Measurements from ENCODE around the gene ABCF2.

ABCF2 gene

DNA sequence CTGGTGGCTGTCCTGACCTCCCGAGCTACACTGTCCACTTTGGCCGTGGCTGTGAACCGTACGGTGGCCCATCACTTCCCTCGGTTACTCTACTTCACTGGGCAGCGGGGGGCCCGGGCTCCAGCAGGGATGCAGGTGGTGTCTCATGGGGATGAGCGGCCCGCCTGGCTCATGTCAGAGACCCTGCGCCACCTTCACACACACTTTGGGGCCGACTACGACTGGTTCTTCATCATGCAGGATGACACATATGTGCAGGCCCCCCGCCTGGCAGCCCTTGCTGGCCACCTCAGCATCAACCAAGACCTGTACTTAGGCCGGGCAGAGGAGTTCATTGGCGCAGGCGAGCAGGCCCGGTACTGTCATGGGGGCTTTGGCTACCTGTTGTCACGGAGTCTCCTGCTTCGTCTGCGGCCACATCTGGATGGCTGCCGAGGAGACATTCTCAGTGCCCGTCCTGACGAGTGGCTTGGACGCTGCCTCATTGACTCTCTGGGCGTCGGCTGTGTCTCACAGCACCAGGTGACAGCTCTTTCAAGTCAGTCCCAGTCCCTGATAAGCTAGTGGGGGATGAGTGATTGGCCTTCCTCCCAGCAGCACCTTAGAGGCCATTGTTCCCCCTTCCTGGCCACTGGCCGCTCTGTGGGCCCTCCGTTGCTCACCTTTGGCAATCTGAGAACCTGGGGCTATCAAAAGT lies 8.2 kb upstream of the ABCF2 start:
- no peaks in the 10 kb centered on the region for H3K27me3 ChIP-seq (ENCODE audit: control insufficient read depth, insufficient read depth, low read length)
- no CpG with 5 or more reads among the region's 28 CpGs for WGBS (ENCODE audit: insufficient coverage, insufficient read length)
- H3K27ac ChIP-seq (ENCODE audit: low read length), result no peak overlapping the region
- H3K9me3 ChIP-seq (ENCODE audit: control insufficient read depth, insufficient read depth, low read length), result no peaks in the 10 kb centered on the region
- H3K4me3 ChIP-seq (ENCODE audit: low read length), result no peak overlapping the region
- no peak for DNase-seq (ENCODE audit: low read depth, low spot score)
- H3K4me1 ChIP-seq (ENCODE audit: control insufficient read depth, insufficient read depth, low read length), result 0 out of 2 replicates have a peak, but pooled peaks cover 2% of the 10 kb centered on the region
- H3K36me3 ChIP-seq (ENCODE audit: control insufficient read depth, insufficient read depth, low read length), result peaks cover 19% of the 10 kb centered on the region

DNA sequence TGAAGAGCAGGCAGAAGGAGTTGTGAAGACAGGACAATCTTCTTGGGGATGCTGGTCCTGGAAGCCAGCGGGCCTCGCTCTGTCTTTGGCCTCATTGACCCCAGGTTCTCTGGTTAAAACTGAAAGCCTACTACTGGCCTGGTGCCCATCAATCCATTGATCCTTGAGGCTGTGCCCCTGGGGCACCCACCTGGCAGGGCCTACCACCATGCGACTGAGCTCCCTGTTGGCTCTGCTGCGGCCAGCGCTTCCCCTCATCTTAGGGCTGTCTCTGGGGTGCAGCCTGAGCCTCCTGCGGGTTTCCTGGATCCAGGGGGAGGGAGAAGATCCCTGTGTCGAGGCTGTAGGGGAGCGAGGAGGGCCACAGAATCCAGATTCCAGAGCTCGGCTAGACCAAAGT lies 6.8 kb upstream of the ABCF2 start:
- no peak overlapping the region for H3K27ac ChIP-seq (ENCODE audit: low read length)
- no peaks in the 10 kb centered on the region for H3K27me3 ChIP-seq (ENCODE audit: control insufficient read depth, insufficient read depth, low read length)
- H3K4me1 ChIP-seq (ENCODE audit: control insufficient read depth, insufficient read depth, low read length), result 0 out of 2 replicates have a peak, but pooled peaks cover 2% of the 10 kb centered on the region
- peaks cover 19% of the 10 kb centered on the region for H3K36me3 ChIP-seq (ENCODE audit: control insufficient read depth, insufficient read depth, low read length)
- H3K4me3 ChIP-seq (ENCODE audit: low read length), result no peak overlapping the region
- DNase-seq (ENCODE audit: low read depth, low spot score), result no peak
- WGBS (ENCODE audit: insufficient coverage, insufficient read length), result no CpG with 5 or more reads among the region's 9 CpGs
- H3K9me3 ChIP-seq (ENCODE audit: control insufficient read depth, insufficient read depth, low read length), result no peaks in the 10 kb centered on the region

DNA sequence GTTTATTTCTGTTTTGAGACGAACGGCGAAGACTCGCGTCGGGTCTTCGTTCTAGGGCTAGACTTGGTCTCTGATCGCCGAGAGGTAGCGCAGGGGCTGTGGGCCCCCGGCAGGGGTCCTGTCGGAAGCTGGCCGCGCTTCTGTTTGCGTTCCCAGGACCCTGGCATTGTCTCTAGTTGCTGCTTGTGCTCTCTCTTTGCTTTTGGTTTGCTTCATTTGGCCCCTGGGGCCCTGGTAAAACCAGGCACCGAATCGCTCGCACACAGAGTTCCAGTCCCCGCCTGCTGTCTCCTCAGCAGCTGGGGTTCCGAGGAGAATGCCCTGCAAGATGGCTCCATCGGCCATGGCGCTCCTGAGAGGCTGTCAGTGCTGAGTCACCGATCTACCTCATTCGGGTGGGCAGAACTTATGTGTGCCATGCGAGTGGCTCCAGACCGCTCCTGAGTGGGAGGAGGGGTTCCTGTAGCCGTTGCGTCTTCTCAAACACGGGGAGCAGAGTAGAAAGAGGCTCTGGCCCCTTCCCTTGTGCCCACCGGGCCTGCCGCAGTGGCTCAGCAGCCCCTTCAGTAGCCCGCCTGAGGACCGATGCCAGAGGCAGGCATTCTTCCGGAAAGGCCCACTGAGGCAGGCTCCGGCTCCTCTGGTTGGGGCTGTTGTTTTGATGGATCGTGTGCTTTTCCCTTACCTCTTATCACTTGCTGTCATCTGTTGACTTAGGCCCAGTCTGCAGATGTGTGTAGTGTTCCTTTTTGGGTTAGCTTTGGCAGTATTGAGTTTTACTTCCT lies 6.1 kb upstream of the ABCF2 start:
- Histone ChIP-seq H3K27ac (ENCODE audit: low read length) (no peak overlapping the region), H3K9me3 (ENCODE audit: control insufficient read depth, insufficient read depth, low read length) (no peaks in the 10 kb centered on the region), H3K27me3 (ENCODE audit: control insufficient read depth, insufficient read depth, low read length) (no peaks in the 10 kb centered on the region), H3K36me3 (ENCODE audit: control insufficient read depth, insufficient read depth, low read length) (peaks cover 19% of the 10 kb centered on the region), H3K4me1 (ENCODE audit: control insufficient read depth, insufficient read depth, low read length) (0 out of 2 replicates have a peak, but pooled peaks cover 2% of the 10 kb centered on the region), H3K4me3 (ENCODE audit: low read length) (peak overlapping the region; percentile 60; the same call in 1 of the 2 replicates)
- WGBS (ENCODE audit: insufficient coverage, insufficient read length), result no CpG with 5 or more reads among the region's 36 CpGs
- no peak for DNase-seq (ENCODE audit: low read depth, low spot score)

DNA sequence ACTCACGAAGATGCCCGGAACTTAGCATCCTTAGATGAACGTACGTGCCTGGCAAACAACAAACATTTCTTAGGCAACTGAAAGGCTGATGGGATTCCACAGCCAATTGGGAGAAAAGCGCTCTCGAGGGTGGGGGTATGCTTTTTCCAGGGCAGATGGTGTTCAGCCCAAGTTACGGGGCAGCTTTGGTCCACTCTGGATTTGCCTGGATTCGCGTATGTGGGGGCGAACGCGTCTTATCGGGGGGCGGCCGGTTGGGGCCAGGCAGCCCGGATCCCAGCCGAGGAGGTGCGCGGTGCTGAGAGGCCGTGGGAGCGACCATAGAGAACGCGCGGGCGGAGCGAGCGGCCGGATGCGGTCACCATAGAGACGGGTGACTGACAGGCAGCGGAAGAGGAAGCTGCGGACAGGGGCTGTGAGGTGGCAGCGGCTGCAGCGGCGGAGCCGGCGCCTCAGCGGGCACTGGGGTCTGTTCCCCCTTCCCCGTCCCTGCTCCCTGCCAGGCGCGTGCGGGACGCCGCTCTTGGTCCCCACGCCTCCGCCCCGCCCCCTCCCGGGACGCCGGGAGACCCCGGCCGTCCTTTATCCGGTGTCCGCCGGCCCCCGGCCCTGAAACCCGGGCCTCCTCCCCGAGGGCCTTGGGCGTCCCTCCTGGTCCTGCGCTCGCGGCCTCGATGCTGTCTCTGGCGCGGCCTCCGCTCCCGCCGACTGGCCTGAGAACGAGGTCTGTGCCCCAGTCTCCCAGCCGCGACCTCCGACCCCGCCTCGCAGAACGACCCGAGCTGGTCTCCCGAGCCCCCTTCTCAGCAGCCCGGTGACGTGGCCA lies 5.3 kb upstream of the ABCF2 start, which contains the start of gene CHPF2:
CHPF2 (plus strand) TSS at position 393 of the 826 bp plus-strand sequence. CDS start 1,529 bp downstream, outside the sequence.
- no CpG with 5 or more reads among the region's 79 CpGs for WGBS (ENCODE audit: insufficient coverage, insufficient read length)
- Histone ChIP-seq H3K9me3 (ENCODE audit: control insufficient read depth, insufficient read depth, low read length) (no peaks in the 10 kb centered on the region), H3K36me3 (ENCODE audit: control insufficient read depth, insufficient read depth, low read length) (peaks cover 13% of the 10 kb centered on the region), H3K27me3 (ENCODE audit: control insufficient read depth, insufficient read depth, low read length) (no peaks in the 10 kb centered on the region), H3K4me1 (ENCODE audit: control insufficient read depth, insufficient read depth, low read length) (0 out of 2 replicates have a peak, but pooled peaks cover 2% of the 10 kb centered on the region), H3K27ac (ENCODE audit: low read length) (no peak within 1 kb of the TSS), H3K4me3 (ENCODE audit: low read length) (peak within 1 kb of the TSS; percentile 60)
- no peak for DNase-seq (ENCODE audit: low read depth, low spot score)

DNA sequence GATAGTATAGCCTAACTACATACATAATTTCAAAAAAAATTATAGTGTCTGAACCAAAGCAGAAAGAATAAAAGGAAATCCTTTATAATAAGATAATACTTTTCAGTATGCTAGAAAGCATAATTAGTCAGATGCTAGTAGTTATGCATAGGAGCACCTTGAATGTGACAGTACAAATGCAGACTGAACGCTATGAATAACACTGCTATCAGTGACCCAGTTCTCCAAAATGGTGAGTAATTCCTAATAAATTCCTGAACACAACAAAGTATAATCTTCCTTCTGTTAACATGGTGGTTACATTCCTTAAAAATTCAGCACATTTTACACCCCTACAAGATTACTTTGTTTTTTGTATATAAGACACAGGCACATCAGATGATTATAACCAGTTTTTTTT lies 4.1 kb upstream of the ABCF2 start:
- Histone ChIP-seq H3K36me3 (ENCODE audit: control insufficient read depth, insufficient read depth, low read length) (peaks cover 7% of the 10 kb centered on the region), H3K27me3 (ENCODE audit: control insufficient read depth, insufficient read depth, low read length) (no peaks in the 10 kb centered on the region), H3K4me1 (ENCODE audit: control insufficient read depth, insufficient read depth, low read length) (0 out of 2 replicates have a peak, but pooled peaks cover 2% of the 10 kb centered on the region), H3K27ac (ENCODE audit: low read length) (no peak overlapping the region), H3K9me3 (ENCODE audit: control insufficient read depth, insufficient read depth, low read length) (no peaks in the 10 kb centered on the region), H3K4me3 (ENCODE audit: low read length) (no peak overlapping the region)
- no peak for DNase-seq (ENCODE audit: low read depth, low spot score)
- WGBS (ENCODE audit: insufficient coverage, insufficient read length), result no CpG with 5 or more reads among the region's 1 CpG

DNA sequence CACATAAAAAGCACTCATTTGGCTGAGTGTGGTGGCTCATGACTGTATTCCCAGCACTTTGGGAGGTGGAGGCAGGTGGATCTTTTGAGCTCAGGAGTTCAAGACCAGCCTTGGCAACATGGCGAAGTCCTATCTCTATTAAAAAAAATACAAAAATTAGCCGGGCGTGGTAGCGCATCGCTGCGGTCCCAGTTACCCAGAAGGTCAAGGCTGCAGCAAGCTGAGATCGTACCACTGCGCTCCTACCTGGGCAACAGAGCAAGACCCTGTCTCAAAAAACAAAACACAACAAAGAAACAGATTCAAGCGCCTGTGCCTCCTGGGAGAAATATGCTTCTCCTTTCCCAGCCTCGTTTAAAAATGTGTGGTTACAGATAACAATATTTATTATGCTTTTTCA lies 2.2 kb upstream of the ABCF2 start:
- Histone ChIP-seq H3K4me3 (ENCODE audit: low read length) (no peak overlapping the region), H3K27me3 (ENCODE audit: control insufficient read depth, insufficient read depth, low read length) (no peaks in the 10 kb centered on the region), H3K4me1 (ENCODE audit: control insufficient read depth, insufficient read depth, low read length) (0 out of 2 replicates have a peak, but pooled peaks cover 2% of the 10 kb centered on the region), H3K36me3 (ENCODE audit: control insufficient read depth, insufficient read depth, low read length) (peaks cover 6% of the 10 kb centered on the region; the same call in 1 of the 2 replicates), H3K9me3 (ENCODE audit: control insufficient read depth, insufficient read depth, low read length) (no peaks in the 10 kb centered on the region), H3K27ac (ENCODE audit: low read length) (no peak overlapping the region)
- WGBS (ENCODE audit: insufficient coverage, insufficient read length), result no CpG with 5 or more reads among the region's 10 CpGs
- DNase-seq (ENCODE audit: low read depth, low spot score), result no peak

DNA sequence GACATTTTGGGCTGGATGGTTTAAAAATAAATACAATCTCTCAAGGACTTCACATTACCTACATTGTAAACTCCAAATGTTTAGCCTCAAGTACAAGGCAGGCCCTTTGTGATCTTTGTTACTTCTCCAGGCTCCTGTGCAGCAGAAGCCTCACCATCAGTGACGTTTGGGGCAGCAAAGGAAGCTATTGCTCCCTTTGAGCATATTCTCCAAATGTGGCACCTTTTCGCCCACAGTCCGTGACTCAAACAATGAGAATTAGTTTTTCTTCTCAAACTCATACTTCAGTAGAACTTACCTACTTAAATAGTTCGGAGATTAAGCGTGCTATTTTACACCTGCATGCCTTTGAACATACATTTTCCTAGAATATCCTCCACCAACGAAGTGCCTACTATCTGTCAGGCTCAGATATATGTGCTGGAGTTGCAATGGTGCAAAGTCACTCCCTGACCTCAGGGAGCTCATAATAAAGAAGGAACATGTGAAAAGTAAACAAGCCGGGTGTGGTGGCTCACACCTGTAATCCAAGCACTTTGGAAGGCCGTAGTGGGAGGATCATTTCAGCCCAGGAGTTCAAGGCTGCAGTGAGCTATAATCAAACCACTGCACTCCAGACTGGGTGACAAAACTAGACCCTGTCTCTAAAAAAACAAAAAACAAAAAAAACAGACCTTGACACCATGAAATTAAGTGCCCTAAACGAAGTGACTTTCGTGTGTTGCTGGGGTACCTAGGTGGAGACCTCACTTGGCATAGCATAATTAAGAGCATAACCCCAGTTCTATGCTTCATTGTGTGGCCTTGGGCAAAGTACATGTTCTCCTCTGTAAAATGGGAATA lies 1.2 kb upstream of the ABCF2 start:
- Histone ChIP-seq H3K27ac (ENCODE audit: low read length) (no peak overlapping the region), H3K4me3 (ENCODE audit: low read length) (peak overlapping the region; percentile 34; the same call in 1 of the 2 replicates), H3K36me3 (ENCODE audit: control insufficient read depth, insufficient read depth, low read length) (peaks cover 12% of the 10 kb centered on the region; the same call in 1 of the 2 replicates), H3K4me1 (ENCODE audit: control insufficient read depth, insufficient read depth, low read length) (0 out of 2 replicates have a peak, but pooled peaks cover under 1% of the 10 kb centered on the region), H3K27me3 (ENCODE audit: control insufficient read depth, insufficient read depth, low read length) (no peaks in the 10 kb centered on the region), H3K9me3 (ENCODE audit: control insufficient read depth, insufficient read depth, low read length) (no peaks in the 10 kb centered on the region)
- DNase-seq (ENCODE audit: low read depth, low spot score), result no peak
- no CpG with 5 or more reads among the region's 10 CpGs for WGBS (ENCODE audit: insufficient coverage, insufficient read length)

DNA sequence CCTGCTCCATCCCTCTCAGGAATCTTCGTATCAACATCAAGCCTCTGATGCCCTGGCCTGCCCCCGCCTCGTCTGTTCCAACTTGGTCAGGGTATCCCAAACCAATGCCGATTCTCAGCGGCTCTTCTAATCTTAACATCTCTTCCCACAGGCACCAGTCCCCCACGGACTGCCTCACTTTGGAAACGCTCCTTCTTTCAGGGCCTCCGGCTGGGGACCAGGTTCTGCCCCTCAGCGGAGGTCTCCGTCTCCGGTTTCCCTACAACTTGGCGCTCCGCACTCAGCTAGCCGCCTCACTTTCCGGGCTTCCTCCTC lies 488 bp downstream of the ABCF2 start:
- Histone ChIP-seq H3K9me3 (ENCODE audit: control insufficient read depth, insufficient read depth, low read length) (no peaks in the 10 kb centered on the region), H3K36me3 (ENCODE audit: control insufficient read depth, insufficient read depth, low read length) (peaks cover 19% of the 10 kb centered on the region; the same call in 1 of the 2 replicates), H3K27ac (ENCODE audit: low read length) (no peak overlapping the region), H3K4me3 (ENCODE audit: low read length) (peak overlapping the region; percentile 89), H3K4me1 (ENCODE audit: control insufficient read depth, insufficient read depth, low read length) (no peaks in the 10 kb centered on the region), H3K27me3 (ENCODE audit: control insufficient read depth, insufficient read depth, low read length) (no peaks in the 10 kb centered on the region)
- WGBS (ENCODE audit: insufficient coverage, insufficient read length), result no CpG with 5 or more reads among the region's 15 CpGs
- DNase-seq (ENCODE audit: low read depth, low spot score), result no peak

DNA sequence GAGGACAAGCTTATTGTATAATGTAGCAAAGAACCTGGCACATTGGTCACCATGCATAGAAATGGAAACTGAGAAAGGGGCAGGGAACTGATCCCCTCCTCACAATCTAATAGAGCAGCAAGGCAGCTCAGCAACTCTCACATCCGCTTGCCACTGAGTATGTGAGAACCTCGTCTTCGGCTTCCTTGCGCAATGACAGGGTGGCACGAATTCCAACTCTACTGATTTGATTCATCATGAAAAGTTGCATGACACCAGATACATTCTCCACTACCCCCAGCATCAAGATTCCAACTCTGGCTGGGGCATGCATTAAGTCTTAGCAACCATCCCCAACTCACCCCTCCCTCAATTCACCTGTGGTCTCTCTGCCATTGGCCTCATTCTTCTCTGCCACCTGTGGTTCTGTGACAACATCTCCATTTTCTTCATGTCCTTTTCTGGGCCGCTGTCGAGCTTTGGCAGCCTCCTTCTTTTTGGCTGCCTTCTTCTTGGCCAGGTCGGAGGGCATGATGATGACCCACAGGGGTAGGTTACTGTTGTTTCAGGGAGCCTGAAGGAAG lies 976 bp downstream of the ABCF2 start:
- no CpG with 5 or more reads among the region's 8 CpGs for WGBS (ENCODE audit: insufficient coverage, insufficient read length)
- Histone ChIP-seq H3K27ac (ENCODE audit: low read length) (no peak overlapping the region), H3K4me3 (ENCODE audit: low read length) (peak overlapping the region; percentile 89; the same call in 1 of the 2 replicates), H3K27me3 (ENCODE audit: control insufficient read depth, insufficient read depth, low read length) (no peaks in the 10 kb centered on the region), H3K4me1 (ENCODE audit: control insufficient read depth, insufficient read depth, low read length) (no peaks in the 10 kb centered on the region), H3K9me3 (ENCODE audit: control insufficient read depth, insufficient read depth, low read length) (no peaks in the 10 kb centered on the region), H3K36me3 (ENCODE audit: control insufficient read depth, insufficient read depth, low read length) (peaks cover 20% of the 10 kb centered on the region; the same call in 1 of the 2 replicates)
- DNase-seq (ENCODE audit: low read depth, low spot score), result no peak

All from iPS DF 6.9 (cell line).